ENCODE results near the gene SLC25A42.

Gene SLC25A42

DNA sequence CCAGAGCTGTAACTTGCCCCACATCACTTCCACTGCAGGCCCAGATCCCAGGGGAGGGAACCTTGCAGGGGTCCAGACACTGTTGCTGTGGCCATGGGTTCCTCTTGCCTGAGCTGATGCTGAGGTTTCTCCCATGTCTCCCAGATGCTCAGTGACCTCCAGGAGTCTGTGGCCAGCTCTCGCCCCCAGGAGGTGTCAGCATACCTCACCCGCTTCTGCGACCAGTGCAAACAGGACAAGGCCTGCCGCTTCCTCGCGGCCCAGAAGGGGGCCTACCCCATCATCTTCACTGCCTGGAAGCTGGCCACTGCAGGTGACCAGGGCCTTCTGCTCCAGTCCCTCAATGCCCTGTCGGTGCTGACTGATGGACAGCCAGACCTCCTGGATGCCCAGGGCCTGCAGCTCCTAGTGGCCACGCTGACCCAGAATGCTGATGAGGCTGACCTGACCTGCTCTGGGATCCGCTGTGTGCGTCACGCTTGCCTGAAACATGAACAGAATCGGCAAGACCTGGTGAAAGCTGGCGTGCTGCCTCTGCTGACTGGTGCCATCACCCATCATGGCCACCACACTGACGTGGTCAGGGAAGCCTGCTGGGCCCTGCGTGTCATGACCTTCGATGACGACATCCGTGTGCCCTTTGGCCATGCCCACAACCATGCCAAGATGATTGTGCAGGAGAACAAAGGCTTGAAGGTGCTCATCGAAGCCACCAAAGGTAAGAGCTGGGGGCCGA lies 12.1 kb upstream of the SLC25A42 start:
- no peak for DNase-seq

- DNase-seq, result no peak
Observed at GRCh38 chr19:19052921-19053320, 10.9 kb upstream of the SLC25A42 start.

GRCh38 chr19:19053508-19054314 lies 10.1 kb upstream of the SLC25A42 start:
- peak; percentile 77 for DNase-seq

GRCh38 chr19:19054315-19054938 lies 9.4 kb upstream of the SLC25A42 start:
- no peak for DNase-seq

GRCh38 chr19:19054939-19055440 lies 8.8 kb upstream of the SLC25A42 start:
- DNase-seq, result no peak

- no peak for DNase-seq
Observed at GRCh38 chr19:19055701-19056100, 8.1 kb upstream of the SLC25A42 start.

GRCh38 chr19:19056636-19057275 lies 7.0 kb upstream of the SLC25A42 start:
- no peak for DNase-seq

DNA sequence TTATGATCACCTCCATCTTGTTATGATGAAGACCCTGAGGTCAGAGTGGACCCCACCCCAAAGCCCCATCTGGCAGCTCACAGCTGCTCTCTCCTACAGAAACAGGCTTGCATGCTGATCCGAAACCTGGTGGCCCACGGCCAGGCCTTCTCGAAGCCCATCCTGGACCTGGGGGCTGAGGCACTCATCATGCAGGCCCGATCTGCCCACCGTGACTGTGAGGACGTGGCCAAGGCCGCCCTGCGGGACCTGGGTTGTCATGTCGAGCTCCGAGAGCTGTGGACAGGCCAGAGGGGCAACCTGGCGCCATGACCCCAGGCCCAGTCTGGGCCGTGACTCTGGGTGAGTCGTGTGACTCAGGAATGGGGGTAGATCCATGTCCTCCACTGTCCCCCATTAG lies 6.5 kb upstream of the SLC25A42 start:
- no peak for DNase-seq

GRCh38 chr19:19057720-19058119 lies 6.1 kb upstream of the SLC25A42 start:
- DNase-seq, result no peak

DNA sequence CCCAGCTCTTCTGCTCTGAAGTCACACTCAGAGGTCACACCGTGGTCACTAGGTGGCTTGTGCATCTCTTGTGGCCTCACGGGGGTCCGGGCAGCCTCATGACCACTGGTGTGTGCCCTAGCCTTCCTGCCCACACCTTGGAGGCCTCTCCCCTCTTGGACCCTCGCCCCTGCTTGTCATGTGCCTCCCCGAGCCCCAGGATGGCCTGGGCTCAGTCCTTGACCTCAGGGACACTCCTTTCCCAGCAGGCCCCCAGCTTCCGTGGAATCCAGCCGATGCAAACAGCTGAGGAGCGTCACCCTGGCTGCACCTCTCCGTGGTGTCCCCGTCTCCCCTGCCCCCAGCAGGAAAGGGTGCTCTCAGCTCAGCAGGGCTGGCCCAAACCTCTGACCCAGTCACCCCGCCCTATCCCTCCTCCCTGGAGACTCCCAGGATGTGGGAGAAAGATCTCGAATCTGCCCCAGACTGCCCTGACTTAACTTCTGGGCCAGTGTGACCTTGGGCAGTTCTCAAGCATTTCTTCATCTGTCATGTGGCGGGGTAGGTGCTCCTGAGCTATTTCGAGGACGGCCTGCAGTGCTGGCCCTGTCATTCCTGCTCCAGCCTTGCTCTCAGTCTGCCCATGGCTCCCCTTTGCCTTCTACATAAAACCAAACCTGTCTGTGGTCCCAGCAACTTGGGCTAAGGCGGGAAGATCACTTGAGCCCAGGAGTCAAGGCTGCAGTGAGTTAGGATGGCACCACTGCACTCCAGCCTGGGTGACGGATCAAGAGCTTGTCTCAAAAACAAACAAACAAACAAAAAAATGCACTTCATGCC lies 4.6 kb upstream of the SLC25A42 start:
- no peak for DNase-seq

- no peak for DNase-seq
Observed at GRCh38 chr19:19059837-19060611, 3.8 kb upstream of the SLC25A42 start.

DNA sequence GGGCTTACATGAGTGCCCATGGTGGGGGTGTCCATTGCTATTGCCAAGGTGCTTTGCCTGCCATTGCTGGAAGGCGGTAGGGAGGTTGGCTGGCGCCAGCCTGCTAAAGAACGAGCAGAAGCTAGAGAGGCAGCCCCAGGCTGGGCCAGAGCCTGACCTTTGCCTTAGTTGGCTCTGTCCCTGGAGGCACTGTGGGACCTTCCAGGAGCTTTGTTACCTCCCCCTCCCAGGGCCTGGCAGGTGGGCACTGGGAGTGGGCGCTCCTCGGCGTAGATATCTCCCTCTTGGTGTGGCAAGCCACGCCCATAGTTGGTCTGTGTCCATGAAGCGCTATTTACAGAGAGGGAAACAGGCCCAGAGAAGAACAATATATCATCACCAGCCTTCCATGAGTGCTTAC lies 2.3 kb upstream of the SLC25A42 start:
- no peak for DNase-seq

DNA sequence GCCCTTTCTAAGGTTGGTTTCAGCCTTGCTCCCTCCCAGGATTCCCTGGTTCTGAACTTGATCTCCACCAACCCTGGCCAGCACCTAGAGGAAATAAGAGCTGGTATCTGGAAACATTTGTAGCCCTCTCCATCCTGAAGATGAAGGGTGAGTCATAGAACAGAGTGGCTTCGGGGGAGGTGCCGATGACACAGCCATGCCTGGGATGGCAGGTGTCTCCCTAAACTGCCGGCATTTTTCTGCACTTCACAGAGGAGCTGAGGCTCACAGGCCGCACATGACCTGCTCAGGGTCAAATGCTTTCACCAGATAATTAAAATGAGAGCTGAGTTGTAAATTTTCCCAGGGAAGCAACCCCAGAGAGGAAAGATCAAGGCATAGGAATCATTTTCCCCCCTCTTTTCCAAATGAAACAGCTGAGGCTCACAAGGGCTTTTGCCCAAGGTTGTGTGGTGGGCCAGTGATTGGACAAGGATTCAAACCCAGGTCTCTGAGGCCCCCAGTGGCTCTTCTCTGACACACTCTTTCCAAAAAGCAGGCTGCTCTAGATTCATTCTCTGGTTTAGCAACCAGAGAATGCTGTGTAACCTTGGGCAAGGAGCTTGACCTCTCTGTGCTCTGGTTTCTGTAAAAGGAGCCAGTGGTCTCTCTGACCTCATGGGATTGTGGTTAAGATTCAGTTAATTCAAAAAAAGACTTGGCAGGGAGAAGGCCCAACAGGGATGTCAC lies 1.2 kb upstream of the SLC25A42 start:
- no peak for DNase-seq

GRCh38 chr19:19064098-19064722 lies 416 bp downstream of the SLC25A42 start:
- DNase-seq, result peak; percentile 74

- DNase-seq, result peak; percentile 58
Observed at GRCh38 chr19:19064811-19065745, 1.3 kb downstream of the SLC25A42 start.

- DNase-seq, result no peak
Observed at GRCh38 chr19:19067276-19068072, 3.7 kb downstream of the SLC25A42 start.

GRCh38 chr19:19068659-19069654 lies 5.2 kb downstream of the SLC25A42 start:
- DNase-seq, result no peak
